ENCODE measurements around the gene CCHCR1. TPM values are rescaled to one million over a fixed set of nuclear protein-coding genes. Genes with fewer than 3 reads are reported as not detected.

Gene CCHCR1
- polyA plus RNA-seq, 1 donor (not counting 4 experiments of a cell fraction or from before 2014, with no cell fraction given), result 7.5 TPM

DNA sequence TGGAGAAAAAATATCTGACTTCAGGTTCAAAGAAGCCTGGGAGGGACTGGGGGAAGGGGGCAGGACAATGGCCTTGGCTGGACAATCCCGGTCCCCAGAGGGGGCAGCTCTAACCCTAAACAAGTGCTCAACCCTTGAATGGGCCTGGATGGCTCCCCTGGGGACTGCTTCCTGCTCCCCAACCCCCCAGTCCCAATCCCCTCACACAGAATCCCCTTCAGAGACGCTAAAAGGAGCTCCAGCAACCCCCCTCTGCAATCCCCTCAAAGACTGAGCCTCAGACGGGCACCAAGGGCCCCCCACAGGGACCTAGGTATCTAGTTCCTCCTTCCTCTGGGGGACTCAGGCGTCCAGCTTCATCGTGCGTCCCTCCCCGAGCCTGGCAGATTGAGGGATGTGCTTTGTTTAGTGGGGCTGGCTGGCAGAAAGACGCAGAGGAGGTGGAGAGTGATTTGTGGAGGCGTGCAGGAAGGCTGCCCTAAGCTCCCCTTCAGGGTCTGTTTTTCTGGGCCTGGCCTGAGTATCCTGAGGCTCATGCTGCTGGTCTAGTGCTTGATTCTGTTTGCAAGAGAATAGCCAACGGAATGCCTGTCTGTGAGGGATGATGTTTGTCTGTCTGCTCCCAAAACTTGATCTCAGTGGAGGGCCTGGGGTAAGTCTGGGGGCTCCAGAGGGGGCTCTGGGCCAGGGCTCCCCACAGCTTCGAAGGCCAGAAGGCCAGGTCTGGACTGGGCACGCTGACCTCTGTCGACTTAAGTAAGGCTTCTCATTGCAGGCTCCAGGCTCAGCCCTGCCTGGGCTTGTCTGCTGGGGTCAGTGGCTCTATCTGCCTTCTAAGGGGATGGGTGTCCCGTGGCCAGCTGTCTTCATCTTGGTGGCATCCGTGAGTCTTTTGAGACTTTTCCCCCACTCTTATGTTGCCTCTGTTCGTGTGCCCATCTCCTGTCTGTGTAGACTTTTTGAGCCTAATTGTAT is 14.6 kb upstream of the CCHCR1 start:
- DNase-seq (ENCODE audit: low read depth, low spot score) (no peak), FAIRE-seq (no peak)
- H3K79me2 ChIP-seq (ENCODE audit: control insufficient read depth, insufficient read depth, low read length), result no peaks in the 10 kb centered on the region
- H3K9me3 ChIP-seq (ENCODE audit: control insufficient read depth, low read depth, low read length), result no peaks in the 10 kb centered on the region
- H3K9me1 ChIP-seq (ENCODE audit: control insufficient read depth, extremely low read depth, insufficient read depth, low read length), result no peaks in the 10 kb centered on the region
- no peak overlapping the region for H2AFZ ChIP-seq (ENCODE audit: control insufficient read depth, low read length)
- peaks cover 14% of the 10 kb centered on the region for H3K4me1 ChIP-seq (ENCODE audit: control insufficient read depth, extremely low read depth, insufficient read depth, low read length)
- H3K27ac ChIP-seq (ENCODE audit: control insufficient read depth, insufficient read depth, low read length), result no peak overlapping the region
- dilution Hi-C loops (cut with MboI; ENCODE audit: extremely low pct_ligation_motif_present, low sequenced_read_pairs), result no loop called here
- H3K4me3 ChIP-seq (ENCODE audit: control insufficient read depth in 2 of 3, extremely low read depth in 1 of 3, insufficient read depth in 2 of 3, low read depth in 1 of 3, low read length in 3 of 3), result no peak overlapping the region
- no peaks in the 10 kb centered on the region for H3K36me3 ChIP-seq (ENCODE audit: control insufficient read depth in 2 of 2, extremely low read depth in 1 of 2, insufficient read depth in 2 of 2, low read length in 2 of 2)
- no peaks in the 10 kb centered on the region for H4K20me1 ChIP-seq (ENCODE audit: control insufficient read depth, extremely low read depth, insufficient read depth, low read length)
- no peaks in the 10 kb centered on the region for H3K27me3 ChIP-seq (ENCODE audit: control insufficient read depth, extremely low read depth, insufficient read depth, low read length)
- TF ChIP-seq, protein P1, sequence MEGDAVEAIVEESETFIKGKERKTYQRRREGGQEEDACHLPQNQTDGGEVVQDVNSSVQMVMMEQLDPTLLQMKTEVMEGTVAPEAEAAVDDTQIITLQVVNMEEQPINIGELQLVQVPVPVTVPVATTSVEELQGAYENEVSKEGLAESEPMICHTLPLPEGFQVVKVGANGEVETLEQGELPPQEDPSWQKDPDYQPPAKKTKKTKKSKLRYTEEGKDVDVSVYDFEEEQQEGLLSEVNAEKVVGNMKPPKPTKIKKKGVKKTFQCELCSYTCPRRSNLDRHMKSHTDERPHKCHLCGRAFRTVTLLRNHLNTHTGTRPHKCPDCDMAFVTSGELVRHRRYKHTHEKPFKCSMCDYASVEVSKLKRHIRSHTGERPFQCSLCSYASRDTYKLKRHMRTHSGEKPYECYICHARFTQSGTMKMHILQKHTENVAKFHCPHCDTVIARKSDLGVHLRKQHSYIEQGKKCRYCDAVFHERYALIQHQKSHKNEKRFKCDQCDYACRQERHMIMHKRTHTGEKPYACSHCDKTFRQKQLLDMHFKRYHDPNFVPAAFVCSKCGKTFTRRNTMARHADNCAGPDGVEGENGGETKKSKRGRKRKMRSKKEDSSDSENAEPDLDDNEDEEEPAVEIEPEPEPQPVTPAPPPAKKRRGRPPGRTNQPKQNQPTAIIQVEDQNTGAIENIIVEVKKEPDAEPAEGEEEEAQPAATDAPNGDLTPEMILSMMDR (optimal IDR thresholded peaks at IDR 0.05 in 1 of 3, IDR thresholded peaks at IDR 0.05 in 1 of 3, conservative IDR thresholded peaks at IDR 0.05 in 1 of 3; ENCODE audit: extremely low read depth in 1 of 3, insufficient read depth in 2 of 3, low read length in 3 of 3), result no peak
- TF ChIP-seq EZH2 (IDR thresholded peaks at IDR 0.05; ENCODE audit: low read length), result no peak
- H3K9ac ChIP-seq (ENCODE audit: control insufficient read depth, extremely low read depth, insufficient read depth, low read length), result no peak overlapping the region
- H3K4me2 ChIP-seq (ENCODE audit: control insufficient read depth, extremely low read depth, insufficient read depth, low read depth, low read length), result no peak overlapping the region

DNA sequence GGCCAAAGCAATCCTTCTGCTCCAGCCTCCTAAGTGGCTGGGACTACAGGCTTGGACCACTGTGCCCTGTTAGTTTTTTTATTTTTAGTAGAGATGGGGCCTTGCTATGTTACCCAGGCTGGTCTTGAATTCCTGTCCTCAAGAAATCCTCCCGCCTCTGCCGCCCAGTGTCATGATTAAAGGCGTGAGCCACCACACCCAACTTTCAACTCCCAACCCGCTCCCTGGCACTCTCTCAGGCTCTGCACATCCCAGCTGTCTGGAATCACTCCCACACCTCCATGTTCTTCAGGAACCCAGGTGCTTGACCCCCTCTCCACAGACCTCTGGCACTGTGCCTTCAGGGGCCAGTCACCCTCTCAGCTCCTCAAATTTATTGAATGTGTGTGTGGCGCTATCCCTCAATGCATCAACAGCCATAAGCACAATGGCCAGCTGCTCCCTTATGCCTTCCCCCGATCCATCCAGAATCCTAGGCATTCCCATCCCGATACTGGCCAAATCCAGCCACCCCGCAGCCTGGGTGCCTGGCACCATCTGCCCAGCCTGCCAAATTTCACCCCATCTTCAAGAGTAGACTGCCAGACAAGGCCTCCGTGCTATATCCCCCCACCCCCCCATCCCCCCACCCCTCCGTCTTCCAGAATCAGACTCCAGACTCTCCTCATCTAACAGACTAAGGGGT is 13.5 kb upstream of the CCHCR1 start:
- DNase-seq (ENCODE audit: low read depth, low spot score), result no peak
- H3K27ac ChIP-seq (ENCODE audit: control insufficient read depth, insufficient read depth, low read length), result no peak overlapping the region
- no peaks in the 10 kb centered on the region for H3K79me2 ChIP-seq (ENCODE audit: control insufficient read depth, insufficient read depth, low read length)
- no peak overlapping the region for H2AFZ ChIP-seq (ENCODE audit: control insufficient read depth, low read length)
- no peaks in the 10 kb centered on the region for H3K27me3 ChIP-seq (ENCODE audit: control insufficient read depth, extremely low read depth, insufficient read depth, low read length)
- no peaks in the 10 kb centered on the region for H3K36me3 ChIP-seq (ENCODE audit: control insufficient read depth in 2 of 2, extremely low read depth in 1 of 2, insufficient read depth in 2 of 2, low read length in 2 of 2)
- no peaks in the 10 kb centered on the region for H3K9me3 ChIP-seq (ENCODE audit: control insufficient read depth, low read depth, low read length)
- H3K4me1 ChIP-seq (ENCODE audit: control insufficient read depth, extremely low read depth, insufficient read depth, low read length), result peaks cover 11% of the 10 kb centered on the region
- no peak overlapping the region for H3K4me3 ChIP-seq (ENCODE audit: control insufficient read depth in 2 of 3, extremely low read depth in 1 of 3, insufficient read depth in 2 of 3, low read depth in 1 of 3, low read length in 3 of 3)
- H3K9ac ChIP-seq (ENCODE audit: control insufficient read depth, extremely low read depth, insufficient read depth, low read length), result no peak overlapping the region
- TF ChIP-seq EZH2 (IDR thresholded peaks at IDR 0.05; ENCODE audit: low read length), result no peak
- TF ChIP-seq, protein P1 (optimal IDR thresholded peaks at IDR 0.05 in 1 of 3, IDR thresholded peaks at IDR 0.05 in 1 of 3, conservative IDR thresholded peaks at IDR 0.05 in 1 of 3; ENCODE audit: extremely low read depth in 1 of 3, insufficient read depth in 2 of 3, low read length in 3 of 3), result no peak
- H4K20me1 ChIP-seq (ENCODE audit: control insufficient read depth, extremely low read depth, insufficient read depth, low read length), result no peaks in the 10 kb centered on the region
- dilution Hi-C loops (cut with MboI; ENCODE audit: extremely low pct_ligation_motif_present, low sequenced_read_pairs), result no loop called here
- no peak for FAIRE-seq
- no peak overlapping the region for H3K4me2 ChIP-seq (ENCODE audit: control insufficient read depth, extremely low read depth, insufficient read depth, low read depth, low read length)
- no peaks in the 10 kb centered on the region for H3K9me1 ChIP-seq (ENCODE audit: control insufficient read depth, extremely low read depth, insufficient read depth, low read length)

Measured in keratinocyte (primary cell).